Fibroblast of skin of left biceps (primary cell): Measurements from ENCODE around the gene KIAA1549.
"Not testable (repeated sequence)": the region's sequence is repeated elsewhere in the genome, so short reads cannot be mapped to it uniquely, and the experiment has no call there.

Source experiments
- DNase-seq, 2 experiments: peaks; one replicate each; pipeline ENCODE4 v3.0.0-alpha.2; 2013; ENCODE audit warnings: low read depth in 2 of 2

KIAA1549 gene

GRCh38 chr7:138813945-138814344 is 167.2 kb downstream of the KIAA1549 start:
- DNase-seq: no peak

- not testable (repeated sequence) for DNase-seq
These were observed 169.9 kb downstream of the KIAA1549 start for GRCh38 chr7:138811327-138811726.

GRCh38 chr7:138809346-138809745 is 171.8 kb downstream of the KIAA1549 start:
- no peak for DNase-seq

GRCh38 chr7:138804618-138805017 is 176.6 kb downstream of the KIAA1549 start:
- no peak for DNase-seq

- no peak for DNase-seq
These were observed 178.5 kb downstream of the KIAA1549 start for GRCh38 chr7:138802706-138803105.

GRCh38 chr7:138801256-138801655 is 179.9 kb downstream of the KIAA1549 start:
- DNase-seq: no peak

- no peak for DNase-seq
These were observed 181.7 kb downstream of the KIAA1549 start for GRCh38 chr7:138799336-138800000.

GRCh38 chr7:138798836-138799235 is 182.4 kb downstream of the KIAA1549 start:
- no peak for DNase-seq

GRCh38 chr7:138797715-138798320 is 183.4 kb downstream of the KIAA1549 start, which contains the start of the genes ATP6V0A4 and TMEM213:
TSS of gene ATP6V0A4 (minus strand) at chr7:138798196. CDS start at chr7:138771247, 26,949 bp downstream.
TSS of gene TMEM213 (plus strand) at chr7:138797994. CDS start at chr7:138798105, 111 bp downstream.
- DNase-seq: no peak

GRCh38 chr7:138797046-138797445 is 184.1 kb downstream of the KIAA1549 start:
- not testable (repeated sequence) for DNase-seq

GRCh38 chr7:138796038-138796615 is 185.1 kb downstream of the KIAA1549 start:
- DNase-seq: no peak

- DNase-seq: no peak
These were observed 195.4 kb downstream of the KIAA1549 start for GRCh38 chr7:138785587-138786437.

GRCh38 chr7:138784692-138785091 is 196.5 kb downstream of the KIAA1549 start:
- DNase-seq: no peak
